Activated T-helper 1 cell treated with anti-CD3 and anti-CD28 coated beads, Interleukin-12 subunit alpha, Interleukin-12 subunit beta, Interleukin-2, Interleukin-4 antibody, amounts not matched to agents 30 ng/mL and 10 ng/mL and 1 ng/mL, durations not matched to agents 14 hours and 24 hours and 36 hours (primary cell): ENCODE results near the gene LAMB1. TPM values are rescaled to one million over a fixed set of nuclear protein-coding genes. Genes with fewer than 3 reads are reported as not detected.
A peak's percentile ranks its signal among the peaks of the same experiment; 100 is the strongest.
"Not testable (repeated sequence)": the region's sequence is repeated elsewhere in the genome, so short reads cannot be mapped to it uniquely, and the experiment has no call there.

Experiments
- DNase-seq: peaks from one replicate; pipeline ENCODE4 v3.0.0; 2021; ENCODE audit warnings: low spot score
- H3K27ac Mint-ChIP-seq: one replicate; pipeline ENCODE4 v1.8.0; 2021; ENCODE audit warnings: mild to moderate bottlenecking, mixed read lengths
- H3K27me3 Mint-ChIP-seq: one replicate; pipeline ENCODE4 v1.8.0; 2022; ENCODE audit warnings: mild to moderate bottlenecking, moderate library complexity, mixed read lengths; ENCODE audit not compliant: insufficient read depth
- H3K36me3 Mint-ChIP-seq: one replicate; pipeline ENCODE4 v1.8.0; 2021; ENCODE audit warnings: low read depth, mixed read lengths
- H3K4me1 Mint-ChIP-seq: one replicate; pipeline ENCODE4 v1.8.0; 2021; ENCODE audit warnings: low read depth, mixed read lengths
- H3K4me3 Mint-ChIP-seq: one replicate; pipeline ENCODE4 v1.8.0; 2021; ENCODE audit warnings: mild to moderate bottlenecking, moderate library complexity, mixed read lengths
- H3K9me3 Mint-ChIP-seq: one replicate; pipeline ENCODE4 v1.8.0; 2021; ENCODE audit warnings: mixed read lengths
- intact Hi-C: fragments of 100-400 bp; cut with micrococcal nuclease; formaldehyde crosslinking; loops from one replicate; pipeline ENCODE4 v1.15.1; 2024
- total RNA-seq: library from RNA; stranded (reverse); gene quantifications from 2 replicates; pipeline ENCODE4 v1.2.3, GENCODE V29; 2022

Gene LAMB1
- total RNA-seq, 1 donor from 2014 or later: not detected

- H3K27me3 Mint-ChIP-seq, DNase-seq, H3K9me3 Mint-ChIP-seq: not testable (repeated sequence)
- intact Hi-C loops: loop anchor here (5.0 kb wide), 2 partner anchors 255 to 310 kb away; partner anchors contain the start of gene BCAP29
- peaks cover 56% of the 10 kb centered on the region for H3K4me1 Mint-ChIP-seq
- H3K36me3 Mint-ChIP-seq: peaks cover 29% of the 10 kb centered on the region
- H3K27ac Mint-ChIP-seq: peak overlapping the region; percentile 100
- H3K4me3 Mint-ChIP-seq: peak overlapping the region; percentile 100
Observed at GRCh38 chr7:107892367-107892741, 110.6 kb downstream of the LAMB1 start.

GRCh38 chr7:107891636-107892366, 111.2 kb downstream of the LAMB1 start:
- Mint-ChIP-seq H3K27ac (peak overlapping the region; percentile 100), H3K27me3 (no peaks in the 10 kb centered on the region), H3K4me1 (peaks cover 51% of the 10 kb centered on the region), H3K9me3 (no peaks in the 10 kb centered on the region), H3K36me3 (peaks cover 25% of the 10 kb centered on the region), H3K4me3 (peak overlapping the region; percentile 100)
- intact Hi-C loops: loop anchor here (1.0 to 5.0 kb wide), 9 partner anchors 12 to 724 kb away; partner anchors contain the start of genes BCAP29, COG5, DUS4L and PNPLA8
- DNase-seq: no peak

GRCh38 chr7:107890962-107891635, 111.9 kb downstream of the LAMB1 start, which contains the start of gene DLD:
DLD (plus strand) TSS chr7:107891183; CDS start chr7:107891251, 68 bp downstream.
- Mint-ChIP-seq H3K4me3 (peak within 1 kb of the TSS; percentile 100), H3K36me3 (peaks cover 23% of the 10 kb centered on the region), H3K27me3 (peaks cover 3% of the 10 kb centered on the region), H3K27ac (peak within 1 kb of the TSS; percentile 100), H3K4me1 (peaks cover 49% of the 10 kb centered on the region), H3K9me3 (no peaks in the 10 kb centered on the region)
- intact Hi-C loops: loop anchor here (1.0 to 5.0 kb wide), 9 partner anchors 12 to 723 kb away; partner anchors contain the start of genes BCAP29, COG5, DUS4L and PNPLA8
- DNase-seq: peak; percentile 93

GRCh38 chr7:107890493-107890961, 112.4 kb downstream of the LAMB1 start:
- Mint-ChIP-seq H3K4me3 (peak overlapping the region; percentile 100), H3K4me1 (peaks cover 43% of the 10 kb centered on the region), H3K9me3 (no peaks in the 10 kb centered on the region), H3K36me3 (peaks cover 19% of the 10 kb centered on the region), H3K27me3 (peaks cover 3% of the 10 kb centered on the region), H3K27ac (peak overlapping the region; percentile 100)
- intact Hi-C loops: loop anchor here (2.0 to 5.0 kb wide), 3 partner anchors 257 to 328 kb away; partner anchors contain the start of genes BCAP29, COG5 and DUS4L
- no peak for DNase-seq

GRCh38 chr7:107889992-107890391, 113.0 kb downstream of the LAMB1 start:
- peak overlapping the region; percentile 100 for H3K4me3 Mint-ChIP-seq
- no peak overlapping the region for H3K27ac Mint-ChIP-seq
- peaks cover 13% of the 10 kb centered on the region for H3K36me3 Mint-ChIP-seq
- DNase-seq: no peak
- intact Hi-C loops: loop anchor here (2.0 to 5.0 kb wide), 3 partner anchors 257 to 327 kb away; partner anchors contain the start of genes BCAP29, COG5 and DUS4L
- peaks cover 38% of the 10 kb centered on the region for H3K4me1 Mint-ChIP-seq
- H3K27me3 Mint-ChIP-seq: peaks cover 3% of the 10 kb centered on the region
- H3K9me3 Mint-ChIP-seq: no peaks in the 10 kb centered on the region

GRCh38 chr7:107887827-107888226, 115.1 kb downstream of the LAMB1 start:
- intact Hi-C loops, H3K4me3 Mint-ChIP-seq, H3K27me3 Mint-ChIP-seq, DNase-seq, H3K36me3 Mint-ChIP-seq, H3K27ac Mint-ChIP-seq, H3K9me3 Mint-ChIP-seq: not testable (repeated sequence)
- peaks cover 16% of the 10 kb centered on the region for H3K4me1 Mint-ChIP-seq

GRCh38 chr7:107884066-107884818, 118.7 kb downstream of the LAMB1 start:
- Mint-ChIP-seq H3K36me3 (no peaks in the 10 kb centered on the region), H3K27me3 (peaks cover 7% of the 10 kb centered on the region), H3K4me1 (peaks cover 5% of the 10 kb centered on the region), H3K4me3 (no peak overlapping the region), H3K9me3 (no peaks in the 10 kb centered on the region), H3K27ac (no peak overlapping the region)
- intact Hi-C loops: no loop called here
- DNase-seq: no peak

- Mint-ChIP-seq H3K36me3 (no peaks in the 10 kb centered on the region), H3K27me3 (peaks cover 7% of the 10 kb centered on the region), H3K4me1 (peaks cover 7% of the 10 kb centered on the region), H3K27ac (no peak overlapping the region), H3K4me3 (no peak overlapping the region), H3K9me3 (no peaks in the 10 kb centered on the region)
- intact Hi-C loops: no loop called here
- DNase-seq: no peak
Observed at GRCh38 chr7:107882766-107883165, 120.2 kb downstream of the LAMB1 start.

- no peaks in the 10 kb centered on the region for H3K36me3 Mint-ChIP-seq
- no peak overlapping the region for H3K4me3 Mint-ChIP-seq
- peaks cover 10% of the 10 kb centered on the region for H3K4me1 Mint-ChIP-seq
- peaks cover 8% of the 10 kb centered on the region for H3K27me3 Mint-ChIP-seq
- intact Hi-C loops: loop anchor here (1.0 to 10.0 kb wide), 9 partner anchors 12 to 1105 kb away; partner anchors contain the start of genes COG5, DLD, DUS4L and HBP1
- no peaks in the 10 kb centered on the region for H3K9me3 Mint-ChIP-seq
- DNase-seq: no peak
- no peak overlapping the region for H3K27ac Mint-ChIP-seq
Observed at GRCh38 chr7:107879400-107880035, 123.4 kb downstream of the LAMB1 start.

- no peaks in the 10 kb centered on the region for H3K9me3 Mint-ChIP-seq
- H3K27ac Mint-ChIP-seq: no peak overlapping the region
- peaks cover 5% of the 10 kb centered on the region for H3K27me3 Mint-ChIP-seq
- H3K36me3 Mint-ChIP-seq: no peaks in the 10 kb centered on the region
- intact Hi-C loops: loop anchor here (1.0 to 10.0 kb wide), 9 partner anchors 13 to 1104 kb away; partner anchors contain the start of genes COG5, DLD, DUS4L and HBP1
- DNase-seq: no peak
- H3K4me1 Mint-ChIP-seq: peaks cover 13% of the 10 kb centered on the region
- H3K4me3 Mint-ChIP-seq: no peak overlapping the region
Observed at GRCh38 chr7:107878636-107879035, 124.3 kb downstream of the LAMB1 start.

- DNase-seq: no peak
- intact Hi-C loops: loop anchor here (5.0 to 10.0 kb wide), 5 partner anchors 216 to 1103 kb away; partner anchors contain the start of genes COG5, DUS4L, HBP1 and SLC26A4
- peaks cover 13% of the 10 kb centered on the region for H3K4me1 Mint-ChIP-seq
- peaks cover 5% of the 10 kb centered on the region for H3K27me3 Mint-ChIP-seq
- no peak overlapping the region for H3K27ac Mint-ChIP-seq
- no peaks in the 10 kb centered on the region for H3K36me3 Mint-ChIP-seq
- no peak overlapping the region for H3K4me3 Mint-ChIP-seq
- H3K9me3 Mint-ChIP-seq: no peaks in the 10 kb centered on the region
Observed at GRCh38 chr7:107877731-107878382, 125.1 kb downstream of the LAMB1 start.
